Measurements from ENCODE around the gene RNF115.
"Not testable (repeated sequence)": the region's sequence is repeated elsewhere in the genome, so short reads cannot be mapped to it uniquely, and the experiment has no call there.

The RNF115 gene

DNA sequence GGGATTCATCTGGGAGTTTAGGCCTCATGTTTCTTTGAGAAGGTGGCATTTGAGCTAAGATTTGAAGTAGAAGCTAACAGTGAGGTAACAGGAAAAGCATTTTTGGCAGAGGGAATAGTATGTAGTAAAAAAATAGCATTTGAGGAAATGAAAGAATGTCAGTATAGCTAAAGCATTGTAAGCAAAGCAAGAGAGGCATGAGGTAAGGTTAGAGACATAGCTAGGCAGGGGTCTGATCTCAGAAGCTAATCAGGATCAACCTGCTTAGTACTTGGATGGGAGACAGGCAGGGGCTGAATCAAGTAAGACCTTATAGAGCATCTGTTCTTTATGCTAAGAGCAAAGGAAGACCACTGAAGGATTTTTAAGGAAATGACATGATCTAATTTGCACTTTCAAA lies 4.1 kb upstream of the RNF115 start:
- DNase-seq (ENCODE audit: low read depth): no peak

DNA sequence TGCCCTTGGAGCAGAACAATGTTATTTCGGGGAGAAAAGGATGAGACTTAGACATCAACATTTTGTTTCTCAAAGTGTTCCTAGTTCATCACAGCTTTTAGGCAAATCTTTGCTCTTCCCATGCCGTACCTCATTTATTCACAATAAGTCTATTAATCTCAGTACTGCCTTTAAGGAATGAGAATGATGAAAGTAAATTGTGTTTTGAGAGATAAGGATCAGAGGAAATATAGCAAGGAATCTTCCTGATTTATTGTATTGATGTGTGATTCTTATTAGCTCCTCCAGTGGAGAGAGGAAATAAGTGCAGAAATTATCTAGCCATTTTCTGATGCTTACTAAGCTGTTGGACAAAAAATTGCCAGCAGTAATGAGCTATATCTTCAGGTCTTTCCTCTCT lies 2.1 kb upstream of the RNF115 start:
- no peak for DNase-seq (ENCODE audit: low read depth)

DNA sequence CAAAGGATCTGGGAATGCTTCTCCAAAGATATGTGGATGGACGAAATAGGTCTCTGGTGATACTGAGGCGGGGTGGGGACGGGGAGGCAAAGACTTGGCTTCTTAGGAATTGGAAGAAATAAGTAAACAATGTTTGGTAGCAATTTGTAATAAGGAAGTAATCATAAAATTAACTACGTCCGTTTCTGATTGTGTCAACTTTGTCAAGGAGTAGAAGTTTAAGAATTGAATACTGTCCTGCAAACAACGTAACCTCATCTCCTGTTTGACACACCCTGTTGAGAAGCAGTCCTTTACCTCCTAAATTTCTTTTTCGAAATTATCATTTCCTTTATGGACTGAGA lies 576 bp upstream of the RNF115 start:
- no peak for DNase-seq (ENCODE audit: low read depth)

DNA sequence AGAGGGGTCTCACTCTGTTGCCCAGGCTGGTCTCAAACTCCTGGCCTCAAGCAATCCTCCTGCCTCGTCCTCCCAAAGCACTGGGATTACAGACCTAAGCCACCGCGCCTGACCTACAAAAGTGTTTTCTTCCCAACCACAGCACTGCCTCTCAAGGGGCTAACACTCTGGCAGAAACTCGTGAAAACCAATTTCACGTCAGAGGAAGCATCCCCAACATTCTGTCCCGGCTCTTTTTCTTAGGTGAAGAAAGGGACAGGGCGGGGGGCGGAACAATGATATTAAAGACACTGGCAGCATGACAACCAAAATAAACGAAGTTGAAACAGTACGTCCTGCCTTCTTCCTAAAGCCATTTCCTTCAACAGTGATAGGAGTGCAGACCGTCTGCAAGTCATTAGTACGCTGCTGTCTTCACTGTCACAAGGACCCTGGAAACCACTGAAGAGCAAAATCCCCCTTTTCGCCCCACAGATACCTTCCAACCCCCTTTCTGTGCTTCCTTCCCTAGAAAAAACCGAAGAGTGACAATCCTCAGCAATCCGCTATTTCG lies 1.0 kb downstream of the RNF115 start:
- not testable (repeated sequence) for DNase-seq (ENCODE audit: low read depth)

DNA sequence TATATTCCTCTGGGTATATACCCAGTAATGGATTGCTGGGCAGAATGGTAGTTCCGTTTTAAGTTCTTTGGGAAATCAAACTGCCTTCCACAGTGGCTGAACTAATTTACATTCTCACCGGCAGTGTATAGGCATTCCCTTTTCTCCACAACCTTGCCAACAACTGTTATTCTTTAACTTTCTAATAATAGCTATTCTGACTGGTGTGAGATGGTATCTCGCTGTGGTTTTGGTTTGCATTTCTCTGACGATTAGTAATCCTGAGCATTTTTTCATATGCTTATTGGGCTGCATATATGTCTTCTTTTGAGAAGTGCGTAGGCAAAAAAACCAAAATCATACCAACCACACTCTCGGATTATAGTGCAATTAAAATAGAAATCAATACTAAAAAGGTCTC lies 5.8 kb downstream of the RNF115 start:
- DNase-seq (ENCODE audit: low read depth): not testable (repeated sequence)

DNA sequence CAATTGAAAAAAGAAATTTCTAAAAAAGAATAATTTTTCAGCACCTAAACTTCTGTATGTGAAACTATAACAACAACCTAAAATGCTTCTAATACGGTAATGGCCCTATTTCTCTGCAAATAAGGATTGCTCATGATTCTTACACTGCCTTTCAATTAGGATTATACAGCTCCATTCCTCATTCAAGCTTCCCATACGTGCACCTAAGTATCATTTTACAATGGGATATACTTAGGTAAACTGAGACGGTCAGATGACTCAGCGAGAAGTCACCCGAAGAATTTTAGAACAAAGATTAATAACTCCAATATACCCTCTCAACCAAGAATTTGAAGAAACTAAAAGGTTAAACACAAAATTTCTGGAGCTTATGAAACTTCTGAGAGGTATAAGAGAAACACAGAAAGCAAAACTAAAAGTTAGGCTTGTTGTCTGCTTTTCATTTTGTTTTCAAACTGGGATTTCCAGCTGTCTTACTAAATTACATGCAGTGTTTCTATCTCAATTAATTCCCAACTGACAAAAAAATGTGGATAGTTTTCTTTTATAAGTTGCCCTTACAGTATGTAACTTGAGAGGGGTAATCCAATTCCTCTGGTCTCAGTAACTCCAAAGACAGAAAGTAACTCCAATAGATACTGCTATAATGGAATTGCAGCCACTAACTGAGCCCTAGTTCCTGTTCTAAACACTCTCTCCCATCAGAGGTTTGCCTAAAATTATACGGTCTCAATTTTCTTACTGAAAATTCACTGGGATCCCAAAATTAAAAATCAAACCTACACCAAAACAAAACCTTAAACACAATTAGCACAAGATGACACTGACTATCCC lies 10.7 kb downstream of the RNF115 start:
- DNase-seq (ENCODE audit: low read depth): not testable (repeated sequence)

DNA sequence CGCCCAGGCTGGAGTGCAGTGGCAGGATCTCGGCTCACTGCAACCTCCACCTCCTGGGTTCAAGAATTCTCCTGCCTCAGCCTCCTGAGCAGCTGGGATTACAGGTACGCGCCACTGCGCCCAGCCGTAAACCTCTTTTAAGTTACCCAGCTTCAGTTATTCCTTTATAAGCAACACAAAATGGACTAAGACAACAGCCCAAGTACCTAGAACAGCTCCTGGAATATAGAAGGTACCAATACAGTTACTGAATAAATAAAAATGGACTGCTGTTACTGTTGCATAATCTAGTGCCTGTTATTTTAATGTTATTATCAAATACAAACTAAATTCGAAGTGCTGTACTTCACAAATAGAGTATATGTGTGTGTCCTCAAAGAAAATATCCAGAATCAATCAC lies 17.1 kb downstream of the RNF115 start:
- no peak for DNase-seq (ENCODE audit: low read depth)

DNA sequence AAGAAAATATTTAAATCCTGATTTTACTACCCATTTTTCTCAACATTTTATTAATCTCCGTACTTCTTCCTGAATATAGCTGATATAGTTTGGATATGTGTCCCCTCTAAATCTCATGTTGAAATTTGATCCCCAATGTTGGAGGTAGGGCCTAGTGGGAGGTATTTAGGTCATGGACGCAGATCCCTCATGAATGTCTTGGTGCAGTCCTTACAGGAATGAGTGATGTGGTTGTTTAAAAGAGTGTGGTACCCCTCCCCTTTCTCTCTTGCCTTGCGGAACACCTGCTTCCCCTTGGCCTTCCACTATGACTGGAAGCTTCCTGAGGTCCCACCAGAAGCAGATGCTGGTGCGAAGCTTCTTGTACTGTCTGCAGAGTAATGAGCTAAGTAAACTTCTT lies 17.5 kb downstream of the RNF115 start:
- no peak for DNase-seq (ENCODE audit: low read depth)

DNA sequence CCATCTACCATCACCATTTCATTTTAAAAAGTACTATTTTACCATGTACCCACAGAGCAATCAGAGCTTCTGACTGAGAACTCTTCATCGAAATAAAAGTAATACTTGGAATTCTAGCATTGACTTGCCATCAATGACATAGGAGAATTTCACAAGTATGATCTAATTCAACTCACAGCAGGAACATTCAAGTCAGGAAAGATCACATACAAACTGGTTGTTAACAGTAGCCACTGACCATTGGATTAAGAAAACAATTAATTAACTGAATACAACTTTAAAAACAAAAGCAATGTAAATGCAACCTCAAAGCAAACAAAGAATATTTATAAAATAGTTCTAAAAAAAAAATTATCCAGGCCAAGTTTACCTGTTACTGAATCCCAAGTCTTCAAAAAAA lies 18.8 kb downstream of the RNF115 start:
- DNase-seq (ENCODE audit: low read depth): no peak

DNA sequence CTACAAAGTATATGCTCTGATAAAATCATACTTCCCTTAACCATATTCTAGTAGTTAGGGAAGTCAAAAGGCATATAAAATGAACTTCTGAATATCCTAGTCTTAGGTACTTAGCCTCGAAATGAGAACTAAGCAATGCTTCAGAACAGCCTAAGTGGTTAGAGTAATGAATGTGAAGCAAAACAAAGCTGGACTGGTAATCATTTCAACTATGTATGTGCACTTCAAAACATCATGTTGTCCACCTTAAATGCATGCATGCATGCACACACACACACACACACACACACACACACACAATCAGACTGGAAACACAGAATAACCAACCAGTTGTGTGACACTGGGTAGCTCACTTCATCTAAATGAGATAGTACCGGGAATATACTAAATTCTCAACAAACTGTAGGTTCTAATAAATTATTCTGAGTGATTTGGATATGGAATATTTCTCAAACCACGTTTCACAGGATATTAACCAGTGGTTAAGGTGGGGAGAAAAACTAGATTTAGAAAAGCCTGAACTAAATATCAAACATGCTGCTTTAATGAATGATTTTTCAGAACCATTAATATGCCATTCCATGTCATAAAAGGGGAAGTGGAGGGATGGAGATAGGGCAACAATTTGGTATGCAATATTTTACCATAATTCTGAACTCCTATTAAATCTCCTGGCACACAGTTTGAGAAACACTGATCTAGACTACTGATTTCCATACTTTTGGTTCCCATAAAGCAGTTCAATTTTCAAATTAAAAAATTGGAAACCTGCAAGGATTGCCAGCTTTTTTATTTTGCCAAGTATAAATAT lies 19.5 kb downstream of the RNF115 start:
- no peak for DNase-seq (ENCODE audit: low read depth)

DNA sequence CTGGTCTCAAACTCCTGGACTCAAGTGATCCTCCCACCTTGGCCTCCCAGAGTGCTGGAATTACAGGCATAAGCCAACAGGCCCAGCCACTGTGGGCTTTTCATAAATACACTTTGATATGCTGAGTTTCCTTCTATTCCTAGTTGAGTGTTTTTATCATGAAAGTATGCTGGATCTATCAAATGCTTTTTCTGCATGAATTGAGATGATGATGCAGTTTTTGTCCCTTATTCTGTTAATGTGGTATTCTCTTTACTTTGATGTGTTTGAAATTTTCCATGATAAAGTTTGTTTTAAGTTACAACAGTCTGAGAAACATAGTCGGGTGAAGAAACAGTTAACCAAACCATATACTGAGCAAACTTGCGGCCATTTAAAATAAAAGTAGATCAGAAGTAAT lies 24.1 kb downstream of the RNF115 start:
- no peak for DNase-seq (ENCODE audit: low read depth)

DNA sequence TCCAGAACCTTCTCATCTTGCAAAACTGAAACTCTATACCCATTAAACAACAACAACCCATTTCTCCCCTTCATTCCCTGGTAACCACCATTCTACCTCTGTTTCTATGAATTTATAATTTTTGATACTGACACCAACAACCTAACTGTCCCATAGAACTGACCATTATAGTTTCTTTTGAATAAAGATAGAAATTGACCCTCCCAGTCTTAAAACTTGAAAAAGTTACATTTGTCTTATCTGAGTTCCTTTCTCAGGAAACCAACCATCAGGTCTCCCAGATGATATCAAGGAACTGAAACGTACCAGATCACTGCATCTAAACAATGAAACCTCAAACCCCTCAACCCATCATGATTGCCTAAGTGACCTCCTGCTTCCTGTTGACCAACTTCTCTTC lies 27.1 kb downstream of the RNF115 start:
- DNase-seq (ENCODE audit: low read depth): no peak

DNA sequence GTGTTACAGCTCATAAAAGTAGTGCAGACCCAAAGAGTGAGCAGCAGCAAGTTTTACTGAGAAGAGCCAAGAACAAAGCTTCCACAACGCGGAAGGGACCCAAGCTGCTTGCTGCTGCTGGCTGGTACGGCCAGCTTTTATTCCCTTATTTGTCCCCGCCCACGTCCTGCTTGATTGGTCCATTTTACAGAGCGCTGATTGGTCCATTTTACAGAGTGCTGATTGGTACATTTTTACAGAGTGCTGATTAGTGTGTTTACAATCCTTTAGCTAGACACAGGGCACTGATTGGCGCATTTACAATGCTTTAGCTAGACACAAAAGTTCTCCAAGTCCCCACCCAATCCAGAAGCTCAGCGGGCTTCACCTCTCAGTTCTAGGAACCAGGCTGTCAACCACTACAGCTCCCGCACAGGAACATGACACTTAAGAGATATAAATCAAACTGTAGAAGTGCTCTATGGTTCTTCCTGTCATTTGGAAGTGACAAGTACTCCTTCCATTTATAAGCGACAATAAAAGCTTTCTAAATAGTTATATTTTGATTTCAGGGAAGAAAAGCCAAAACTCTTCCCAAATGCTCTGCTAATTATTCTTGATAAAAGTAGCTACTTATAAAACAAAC lies 28.5 kb downstream of the RNF115 start:
- no peak for DNase-seq (ENCODE audit: low read depth)

DNA sequence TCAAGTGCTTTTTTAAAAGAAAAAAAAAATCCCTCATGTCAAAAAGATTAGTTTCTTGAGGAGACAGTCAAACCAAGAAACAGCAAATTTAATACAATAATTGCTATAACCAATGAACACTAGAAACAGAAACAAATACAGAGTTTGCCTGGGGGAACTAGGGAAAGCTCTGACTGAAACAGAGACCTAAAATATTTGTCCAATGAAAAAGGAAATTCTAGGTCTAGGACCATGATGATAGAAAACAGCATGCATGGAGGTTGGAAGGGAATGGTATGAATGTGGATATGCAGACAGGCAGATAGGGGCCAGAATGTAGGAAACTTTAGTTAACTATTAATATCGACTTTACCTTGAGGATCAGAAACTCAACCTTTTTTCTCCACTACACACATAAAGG lies 31.4 kb downstream of the RNF115 start:
- no peak for DNase-seq (ENCODE audit: low read depth)

DNA sequence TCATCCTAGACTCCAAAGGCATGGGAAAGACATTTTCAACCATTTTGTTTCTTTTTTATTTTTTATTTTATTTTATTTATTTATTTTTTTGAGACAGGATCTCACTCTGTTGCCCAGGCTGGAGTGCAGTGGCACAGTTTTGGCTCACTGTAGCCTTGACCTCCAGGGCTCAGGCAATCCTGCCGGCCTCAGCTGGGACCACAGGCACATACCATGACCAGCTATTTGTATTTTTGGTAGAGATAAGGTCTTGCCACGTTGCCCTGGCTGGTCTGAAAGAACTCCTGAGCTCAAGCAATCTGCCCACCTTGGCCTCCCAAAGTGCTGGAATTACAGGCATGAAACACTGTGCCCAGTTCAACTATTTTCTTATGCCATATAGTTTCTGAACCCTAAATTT lies 32.0 kb downstream of the RNF115 start:
- not testable (repeated sequence) for DNase-seq (ENCODE audit: low read depth)

DNA sequence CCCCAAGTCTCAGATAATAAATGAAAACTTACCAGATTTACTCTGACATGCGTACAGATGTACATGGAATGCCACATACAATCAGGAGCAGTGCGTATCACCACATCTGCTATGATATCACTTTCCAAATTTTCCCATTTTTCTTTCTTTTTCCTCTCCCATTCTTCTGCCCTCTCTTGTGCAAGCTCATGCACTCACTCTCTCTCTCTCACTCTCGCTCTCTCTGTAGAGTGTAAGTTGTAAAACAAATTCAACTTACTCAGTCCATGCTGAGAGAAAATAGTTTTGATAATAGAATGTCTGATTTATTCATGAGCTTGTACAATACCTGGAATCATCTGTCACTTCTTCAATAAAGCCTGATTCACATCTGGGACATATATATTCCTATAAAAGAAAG lies 35.3 kb downstream of the RNF115 start:
- no peak for DNase-seq (ENCODE audit: low read depth)

DNA sequence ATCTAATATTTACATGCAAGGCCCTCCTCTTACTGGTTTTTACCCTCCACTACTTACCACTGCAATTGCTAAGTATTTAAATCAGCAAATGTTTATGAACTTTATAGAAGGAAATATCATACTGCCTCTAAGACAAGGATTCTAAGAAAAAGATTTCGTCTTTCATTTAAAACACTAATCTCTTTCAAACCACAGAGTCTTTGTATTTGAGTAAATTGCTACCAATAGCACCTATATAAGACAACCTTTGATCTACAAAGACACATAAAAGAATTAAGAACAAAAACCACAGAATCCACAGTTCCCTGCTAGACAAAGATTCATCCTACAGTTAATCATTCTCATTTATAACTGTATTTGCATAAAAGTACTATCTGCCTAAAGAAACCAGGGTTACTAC lies 37.6 kb downstream of the RNF115 start:
- DNase-seq (ENCODE audit: low read depth): no peak

DNA sequence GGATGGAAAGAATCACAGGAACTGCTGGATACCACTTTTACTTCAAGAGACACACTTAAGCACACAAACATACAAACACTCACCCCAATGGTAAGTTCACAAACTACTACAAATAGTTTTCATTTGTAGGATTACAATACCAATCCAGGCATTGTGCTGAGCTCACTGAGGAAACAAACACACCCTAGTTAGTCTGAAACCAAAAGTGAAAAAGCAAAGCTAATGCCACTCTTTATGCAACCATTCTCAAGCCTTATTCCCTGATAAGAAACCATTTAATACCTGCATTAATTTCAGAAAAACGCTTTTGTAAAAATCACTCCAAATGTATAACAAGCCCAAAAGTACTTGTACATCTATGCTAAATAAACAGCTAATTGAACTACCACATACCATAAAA lies 38.3 kb downstream of the RNF115 start:
- no peak for DNase-seq (ENCODE audit: low read depth)

DNA sequence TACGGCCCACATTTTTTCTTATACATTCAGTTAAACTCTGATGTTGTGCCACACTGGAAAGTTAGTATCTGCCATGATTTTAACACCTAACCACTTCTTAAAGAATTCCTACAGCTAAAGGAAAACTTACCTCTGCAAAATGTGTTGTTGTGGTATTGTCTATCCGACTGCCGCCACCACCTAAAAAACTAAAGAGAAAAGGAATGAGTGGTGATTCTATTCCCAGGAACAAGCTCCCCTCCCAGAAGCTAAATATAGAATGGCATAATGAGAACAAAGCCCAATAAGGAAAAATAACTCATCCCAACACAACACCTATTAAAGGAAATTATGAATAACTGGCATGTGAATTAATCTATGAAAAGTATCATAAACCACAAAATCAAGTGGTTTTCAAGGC lies 39.5 kb downstream of the RNF115 start:
- no peak for DNase-seq (ENCODE audit: low read depth)

DNA sequence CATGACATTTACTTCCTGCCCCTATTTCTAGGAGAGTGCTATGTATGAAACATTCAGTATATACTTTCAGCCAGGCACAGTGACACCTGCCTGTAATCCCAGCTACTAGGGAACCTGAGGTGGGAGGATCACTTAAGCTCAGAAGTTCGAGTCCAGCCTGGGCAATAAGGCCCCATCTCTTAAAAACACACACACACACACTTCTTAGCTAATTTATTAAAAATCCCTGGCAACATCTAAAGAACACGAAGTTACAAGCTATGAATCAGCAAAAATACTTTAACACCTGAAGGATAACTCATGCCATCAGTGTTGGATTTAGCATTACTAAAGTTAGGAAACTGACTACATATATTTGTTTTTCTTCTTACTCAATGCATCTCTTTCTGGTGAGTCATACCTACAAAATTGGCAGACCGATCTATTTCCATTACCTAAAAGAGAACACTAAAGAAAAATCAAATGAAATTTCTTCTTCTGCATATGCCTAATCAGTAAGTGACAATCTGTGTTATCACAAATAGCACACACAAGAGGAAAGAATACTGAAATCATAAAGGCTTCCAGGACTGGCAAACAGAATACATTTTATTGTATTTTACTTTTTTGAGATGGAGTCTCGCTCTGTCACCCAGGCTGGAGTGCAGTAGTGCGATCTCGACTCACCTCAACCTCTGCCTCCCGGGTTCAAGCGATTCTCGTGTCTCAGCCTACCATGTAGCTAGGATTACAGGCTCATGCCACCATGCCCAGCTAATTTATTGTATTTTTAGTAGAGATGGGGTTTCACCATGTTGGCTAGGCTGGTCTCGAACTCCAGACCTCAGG lies 41.4 kb downstream of the RNF115 start:
- DNase-seq (ENCODE audit: low read depth): peak; percentile 86

DNA sequence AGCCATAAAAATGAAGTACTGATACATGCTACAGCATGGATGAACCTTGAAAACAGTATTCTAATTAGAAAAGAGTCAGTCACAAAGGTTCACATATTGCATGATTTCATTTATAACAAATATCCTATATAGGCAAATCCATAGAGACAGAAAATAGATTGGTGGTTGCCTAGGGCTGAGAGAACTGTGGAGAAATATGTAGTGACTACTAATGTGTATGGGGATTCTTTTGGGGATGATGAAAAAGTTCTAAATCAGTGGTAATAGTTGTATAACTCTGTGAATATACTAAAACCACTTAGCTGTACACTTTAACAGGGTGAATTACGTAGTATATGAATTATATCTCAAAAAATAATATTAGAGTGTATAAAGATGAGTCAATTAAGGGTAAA lies 45.8 kb downstream of the RNF115 start:
- DNase-seq (ENCODE audit: low read depth): no peak

Data from non-pigmented ciliary epithelial cell (primary cell).